ENCODE data around the gene TCF4. TPM values are rescaled to one million over a fixed set of nuclear protein-coding genes. Genes with fewer than 3 reads are reported as not detected.

Gene TCF4
- total RNA-seq, 1 experiment from 2014 or later, result 104 TPM

DNA sequence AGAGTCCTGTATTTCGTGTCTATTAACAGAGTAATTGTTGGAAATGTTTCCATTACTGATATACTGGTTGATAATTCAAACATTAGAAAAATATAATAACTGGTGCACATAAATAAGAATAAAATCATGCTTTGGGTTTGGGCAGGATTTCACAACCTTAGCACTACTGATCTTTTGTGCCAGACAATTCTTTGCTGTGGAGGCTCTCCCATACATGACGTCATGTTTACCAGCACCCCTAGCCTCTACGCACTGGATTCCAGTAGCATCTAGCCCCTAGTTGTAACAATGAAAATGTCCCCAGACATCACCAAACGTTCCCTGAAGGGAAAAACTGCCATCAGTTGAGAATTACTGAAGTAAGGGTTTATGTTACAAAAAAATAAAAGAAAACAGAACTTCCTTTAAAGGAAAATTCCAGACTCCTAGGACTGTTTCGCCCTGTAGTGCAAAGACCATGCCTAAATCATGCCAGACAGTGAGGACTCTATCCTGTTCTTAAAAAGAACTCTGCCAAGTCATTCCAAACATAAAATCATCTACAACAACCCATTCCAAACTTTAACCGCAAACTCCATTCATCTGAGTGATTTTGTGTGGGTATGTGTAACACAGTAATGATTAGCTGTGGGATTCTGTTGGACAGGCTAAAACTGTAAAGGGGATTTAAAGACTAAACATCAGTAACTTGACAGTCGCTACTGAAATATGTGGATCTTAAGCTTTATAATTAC, 315.3 kb downstream of the TCF4 start:
- DNase-seq (ENCODE audit: low spot score), result no peak
- H3K4me1 Mint-ChIP-seq, result peaks cover 17% of the 10 kb centered on the region
- H3K4me3 Mint-ChIP-seq, result no peak overlapping the region
- ChIA-PET CTCF (interaction anchor here (1.6 kb wide), 1 partner anchor 38 kb away, joined by 7 read pairs; no protein-coding TSS in a partner anchor), POLR2A (no interaction called here)
- peaks cover 46% of the 10 kb centered on the region for H3K36me3 Mint-ChIP-seq
- H3K27me3 Mint-ChIP-seq (ENCODE audit: low read depth), result no peaks in the 10 kb centered on the region
- no peaks in the 10 kb centered on the region for H3K9me3 Mint-ChIP-seq
- TF ChIP-seq, protein P1, sequence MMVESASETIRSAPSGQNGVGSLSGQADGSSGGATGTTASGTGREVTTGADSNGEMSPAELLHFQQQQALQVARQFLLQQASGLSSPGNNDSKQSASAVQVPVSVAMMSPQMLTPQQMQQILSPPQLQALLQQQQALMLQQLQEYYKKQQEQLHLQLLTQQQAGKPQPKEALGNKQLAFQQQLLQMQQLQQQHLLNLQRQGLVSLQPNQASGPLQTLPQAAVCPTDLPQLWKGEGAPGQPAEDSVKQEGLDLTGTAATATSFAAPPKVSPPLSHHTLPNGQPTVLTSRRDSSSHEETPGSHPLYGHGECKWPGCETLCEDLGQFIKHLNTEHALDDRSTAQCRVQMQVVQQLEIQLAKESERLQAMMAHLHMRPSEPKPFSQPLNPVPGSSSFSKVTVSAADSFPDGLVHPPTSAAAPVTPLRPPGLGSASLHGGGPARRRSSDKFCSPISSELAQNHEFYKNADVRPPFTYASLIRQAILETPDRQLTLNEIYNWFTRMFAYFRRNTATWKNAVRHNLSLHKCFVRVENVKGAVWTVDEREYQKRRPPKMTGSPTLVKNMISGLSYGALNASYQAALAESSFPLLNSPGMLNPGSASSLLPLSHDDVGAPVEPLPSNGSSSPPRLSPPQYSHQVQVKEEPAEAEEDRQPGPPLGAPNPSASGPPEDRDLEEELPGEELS (CRISPR knock-in tag; IDR thresholded peaks at IDR 0.05), result no peak
- TF ChIP-seq JAZF1 (CRISPR knock-in tag; IDR thresholded peaks at IDR 0.05) (no peak), NFE2L1 (CRISPR knock-in tag; IDR thresholded peaks at IDR 0.05) (no peak), FOXJ3 (CRISPR knock-in tag; IDR thresholded peaks at IDR 0.05; ENCODE audit: borderline replicate concordance) (no peak), FOXP1 (CRISPR knock-in tag; IDR thresholded peaks at IDR 0.05; ENCODE audit: borderline replicate concordance) (no peak), NFATC4 (CRISPR knock-in tag; IDR thresholded peaks at IDR 0.05) (no peak), GABPB1 (CRISPR knock-in tag; IDR thresholded peaks at IDR 0.05) (no peak), ZNF138 (CRISPR knock-in tag; conservative IDR thresholded peaks at IDR 0.05) (no peak), TCF7 (CRISPR knock-in tag; IDR thresholded peaks at IDR 0.05; ENCODE audit: low read depth) (no peak), KAT7 (CRISPR knock-in tag; IDR thresholded peaks at IDR 0.05; ENCODE audit: borderline replicate concordance) (no peak), ZNF121 (CRISPR knock-in tag; IDR thresholded peaks at IDR 0.05) (no peak), GRHL2 (CRISPR knock-in tag; IDR thresholded peaks at IDR 0.05; ENCODE audit: insufficient replicate concordance, severe bottlenecking) (no peak), MXD4 (CRISPR knock-in tag; IDR thresholded peaks at IDR 0.05; ENCODE audit: borderline replicate concordance) (no peak)
- TF ChIP-seq, protein P2, sequence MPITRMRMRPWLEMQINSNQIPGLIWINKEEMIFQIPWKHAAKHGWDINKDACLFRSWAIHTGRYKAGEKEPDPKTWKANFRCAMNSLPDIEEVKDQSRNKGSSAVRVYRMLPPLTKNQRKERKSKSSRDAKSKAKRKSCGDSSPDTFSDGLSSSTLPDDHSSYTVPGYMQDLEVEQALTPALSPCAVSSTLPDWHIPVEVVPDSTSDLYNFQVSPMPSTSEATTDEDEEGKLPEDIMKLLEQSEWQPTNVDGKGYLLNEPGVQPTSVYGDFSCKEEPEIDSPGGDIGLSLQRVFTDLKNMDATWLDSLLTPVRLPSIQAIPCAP (CRISPR knock-in tag; IDR thresholded peaks at IDR 0.05), result no peak
- TF ChIP-seq, protein P3, sequence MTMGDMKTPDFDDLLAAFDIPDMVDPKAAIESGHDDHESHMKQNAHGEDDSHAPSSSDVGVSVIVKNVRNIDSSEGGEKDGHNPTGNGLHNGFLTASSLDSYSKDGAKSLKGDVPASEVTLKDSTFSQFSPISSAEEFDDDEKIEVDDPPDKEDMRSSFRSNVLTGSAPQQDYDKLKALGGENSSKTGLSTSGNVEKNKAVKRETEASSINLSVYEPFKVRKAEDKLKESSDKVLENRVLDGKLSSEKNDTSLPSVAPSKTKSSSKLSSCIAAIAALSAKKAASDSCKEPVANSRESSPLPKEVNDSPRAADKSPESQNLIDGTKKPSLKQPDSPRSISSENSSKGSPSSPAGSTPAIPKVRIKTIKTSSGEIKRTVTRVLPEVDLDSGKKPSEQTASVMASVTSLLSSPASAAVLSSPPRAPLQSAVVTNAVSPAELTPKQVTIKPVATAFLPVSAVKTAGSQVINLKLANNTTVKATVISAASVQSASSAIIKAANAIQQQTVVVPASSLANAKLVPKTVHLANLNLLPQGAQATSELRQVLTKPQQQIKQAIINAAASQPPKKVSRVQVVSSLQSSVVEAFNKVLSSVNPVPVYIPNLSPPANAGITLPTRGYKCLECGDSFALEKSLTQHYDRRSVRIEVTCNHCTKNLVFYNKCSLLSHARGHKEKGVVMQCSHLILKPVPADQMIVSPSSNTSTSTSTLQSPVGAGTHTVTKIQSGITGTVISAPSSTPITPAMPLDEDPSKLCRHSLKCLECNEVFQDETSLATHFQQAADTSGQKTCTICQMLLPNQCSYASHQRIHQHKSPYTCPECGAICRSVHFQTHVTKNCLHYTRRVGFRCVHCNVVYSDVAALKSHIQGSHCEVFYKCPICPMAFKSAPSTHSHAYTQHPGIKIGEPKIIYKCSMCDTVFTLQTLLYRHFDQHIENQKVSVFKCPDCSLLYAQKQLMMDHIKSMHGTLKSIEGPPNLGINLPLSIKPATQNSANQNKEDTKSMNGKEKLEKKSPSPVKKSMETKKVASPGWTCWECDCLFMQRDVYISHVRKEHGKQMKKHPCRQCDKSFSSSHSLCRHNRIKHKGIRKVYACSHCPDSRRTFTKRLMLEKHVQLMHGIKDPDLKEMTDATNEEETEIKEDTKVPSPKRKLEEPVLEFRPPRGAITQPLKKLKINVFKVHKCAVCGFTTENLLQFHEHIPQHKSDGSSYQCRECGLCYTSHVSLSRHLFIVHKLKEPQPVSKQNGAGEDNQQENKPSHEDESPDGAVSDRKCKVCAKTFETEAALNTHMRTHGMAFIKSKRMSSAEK (CRISPR knock-in tag; IDR thresholded peaks at IDR 0.05; ENCODE audit: borderline replicate concordance), result no peak
- TF ChIP-seq, protein P4, sequence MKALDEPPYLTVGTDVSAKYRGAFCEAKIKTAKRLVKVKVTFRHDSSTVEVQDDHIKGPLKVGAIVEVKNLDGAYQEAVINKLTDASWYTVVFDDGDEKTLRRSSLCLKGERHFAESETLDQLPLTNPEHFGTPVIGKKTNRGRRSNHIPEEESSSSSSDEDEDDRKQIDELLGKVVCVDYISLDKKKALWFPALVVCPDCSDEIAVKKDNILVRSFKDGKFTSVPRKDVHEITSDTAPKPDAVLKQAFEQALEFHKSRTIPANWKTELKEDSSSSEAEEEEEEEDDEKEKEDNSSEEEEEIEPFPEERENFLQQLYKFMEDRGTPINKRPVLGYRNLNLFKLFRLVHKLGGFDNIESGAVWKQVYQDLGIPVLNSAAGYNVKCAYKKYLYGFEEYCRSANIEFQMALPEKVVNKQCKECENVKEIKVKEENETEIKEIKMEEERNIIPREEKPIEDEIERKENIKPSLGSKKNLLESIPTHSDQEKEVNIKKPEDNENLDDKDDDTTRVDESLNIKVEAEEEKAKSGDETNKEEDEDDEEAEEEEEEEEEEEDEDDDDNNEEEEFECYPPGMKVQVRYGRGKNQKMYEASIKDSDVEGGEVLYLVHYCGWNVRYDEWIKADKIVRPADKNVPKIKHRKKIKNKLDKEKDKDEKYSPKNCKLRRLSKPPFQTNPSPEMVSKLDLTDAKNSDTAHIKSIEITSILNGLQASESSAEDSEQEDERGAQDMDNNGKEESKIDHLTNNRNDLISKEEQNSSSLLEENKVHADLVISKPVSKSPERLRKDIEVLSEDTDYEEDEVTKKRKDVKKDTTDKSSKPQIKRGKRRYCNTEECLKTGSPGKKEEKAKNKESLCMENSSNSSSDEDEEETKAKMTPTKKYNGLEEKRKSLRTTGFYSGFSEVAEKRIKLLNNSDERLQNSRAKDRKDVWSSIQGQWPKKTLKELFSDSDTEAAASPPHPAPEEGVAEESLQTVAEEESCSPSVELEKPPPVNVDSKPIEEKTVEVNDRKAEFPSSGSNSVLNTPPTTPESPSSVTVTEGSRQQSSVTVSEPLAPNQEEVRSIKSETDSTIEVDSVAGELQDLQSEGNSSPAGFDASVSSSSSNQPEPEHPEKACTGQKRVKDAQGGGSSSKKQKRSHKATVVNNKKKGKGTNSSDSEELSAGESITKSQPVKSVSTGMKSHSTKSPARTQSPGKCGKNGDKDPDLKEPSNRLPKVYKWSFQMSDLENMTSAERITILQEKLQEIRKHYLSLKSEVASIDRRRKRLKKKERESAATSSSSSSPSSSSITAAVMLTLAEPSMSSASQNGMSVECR (CRISPR knock-in tag; IDR thresholded peaks at IDR 0.05; ENCODE audit: borderline replicate concordance), result no peak
- TF ChIP-seq, protein P5, sequence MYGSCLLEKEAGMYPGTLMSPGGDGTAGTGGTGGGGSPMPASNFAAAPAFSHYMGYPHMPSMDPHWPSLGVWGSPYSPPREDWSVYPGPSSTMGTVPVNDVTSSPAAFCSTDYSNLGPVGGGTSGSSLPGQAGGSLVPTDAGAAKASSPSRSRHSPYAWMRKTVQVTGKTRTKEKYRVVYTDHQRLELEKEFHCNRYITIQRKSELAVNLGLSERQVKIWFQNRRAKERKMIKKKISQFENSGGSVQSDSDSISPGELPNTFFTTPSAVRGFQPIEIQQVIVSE (CRISPR knock-in tag; IDR thresholded peaks at IDR 0.05; ENCODE audit: borderline replicate concordance), result no peak
- TF ChIP-seq, protein P6, sequence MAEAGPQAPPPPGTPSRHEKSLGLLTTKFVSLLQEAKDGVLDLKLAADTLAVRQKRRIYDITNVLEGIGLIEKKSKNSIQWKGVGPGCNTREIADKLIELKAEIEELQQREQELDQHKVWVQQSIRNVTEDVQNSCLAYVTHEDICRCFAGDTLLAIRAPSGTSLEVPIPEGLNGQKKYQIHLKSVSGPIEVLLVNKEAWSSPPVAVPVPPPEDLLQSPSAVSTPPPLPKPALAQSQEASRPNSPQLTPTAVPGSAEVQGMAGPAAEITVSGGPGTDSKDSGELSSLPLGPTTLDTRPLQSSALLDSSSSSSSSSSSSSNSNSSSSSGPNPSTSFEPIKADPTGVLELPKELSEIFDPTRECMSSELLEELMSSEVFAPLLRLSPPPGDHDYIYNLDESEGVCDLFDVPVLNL (CRISPR knock-in tag; IDR thresholded peaks at IDR 0.05; ENCODE audit: borderline replicate concordance, low read depth), result no peak
- TF ChIP-seq, protein P7, sequence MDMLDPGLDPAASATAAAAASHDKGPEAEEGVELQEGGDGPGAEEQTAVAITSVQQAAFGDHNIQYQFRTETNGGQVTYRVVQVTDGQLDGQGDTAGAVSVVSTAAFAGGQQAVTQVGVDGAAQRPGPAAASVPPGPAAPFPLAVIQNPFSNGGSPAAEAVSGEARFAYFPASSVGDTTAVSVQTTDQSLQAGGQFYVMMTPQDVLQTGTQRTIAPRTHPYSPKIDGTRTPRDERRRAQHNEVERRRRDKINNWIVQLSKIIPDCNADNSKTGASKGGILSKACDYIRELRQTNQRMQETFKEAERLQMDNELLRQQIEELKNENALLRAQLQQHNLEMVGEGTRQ (CRISPR knock-in tag; IDR thresholded peaks at IDR 0.05), result no peak
- TF ChIP-seq, protein P8, sequence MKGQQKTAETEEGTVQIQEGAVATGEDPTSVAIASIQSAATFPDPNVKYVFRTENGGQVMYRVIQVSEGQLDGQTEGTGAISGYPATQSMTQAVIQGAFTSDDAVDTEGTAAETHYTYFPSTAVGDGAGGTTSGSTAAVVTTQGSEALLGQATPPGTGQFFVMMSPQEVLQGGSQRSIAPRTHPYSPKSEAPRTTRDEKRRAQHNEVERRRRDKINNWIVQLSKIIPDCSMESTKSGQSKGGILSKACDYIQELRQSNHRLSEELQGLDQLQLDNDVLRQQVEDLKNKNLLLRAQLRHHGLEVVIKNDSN (CRISPR knock-in tag; IDR thresholded peaks at IDR 0.05), result no peak
- H3K27ac Mint-ChIP-seq, result no peak overlapping the region
- no peak for ATAC-seq

Data from WTC11 (cell line).